Progenitor cell of endocrine pancreas (in vitro differentiated cells): ENCODE measurements around the gene SBNO1. TPM values are rescaled to one million over a fixed set of nuclear protein-coding genes. Genes with fewer than 3 reads are reported as not detected.

Source experiments
- DNase-seq: peaks from one replicate; pipeline ENCODE4 v3.0.0; 2021; ENCODE audit warnings: low spot score; ENCODE audit not compliant: unreplicated experiment
- H3K27ac Mint-ChIP-seq: 2 replicates; pipeline ENCODE4 v1.8.0; 2021; ENCODE audit warnings: mild to moderate bottlenecking, moderate library complexity, mixed read lengths
- H3K27me3 Mint-ChIP-seq: 2 replicates; pipeline ENCODE4 v1.8.0; 2021; ENCODE audit warnings: mixed read lengths
- H3K36me3 Mint-ChIP-seq: 2 replicates; pipeline ENCODE4 v1.8.0; 2022; ENCODE audit warnings: mixed read lengths; ENCODE audit not compliant: insufficient read depth
- H3K4me1 Mint-ChIP-seq: 2 replicates; pipeline ENCODE4 v1.8.0; 2021; ENCODE audit warnings: low read depth, mixed read lengths
- H3K4me3 Mint-ChIP-seq: 2 replicates; pipeline ENCODE4 v1.8.0; 2021; ENCODE audit warnings: low read depth, mild to moderate bottlenecking, moderate library complexity, mixed read lengths
- H3K9me3 Mint-ChIP-seq: 2 replicates; pipeline ENCODE4 v1.8.0; 2021; ENCODE audit warnings: low read depth, mixed read lengths
- total RNA-seq: library from RNA; stranded (reverse); gene quantifications from 2 replicates; pipeline ENCODE4 v1.2.1, GENCODE V29; 2021
- TF ChIP-seq, protein P1 (sequence below): fragments of 200-600 bp; sonication (generic); IDR thresholded peaks from one replicate; pipeline ENCODE4 v1.5.0; 2021; ENCODE audit warnings: antibody characterized with exemption, mild to moderate bottlenecking; ENCODE audit not compliant: unreplicated experiment

Gene SBNO1
- total RNA-seq, 1 donor from 2014 or later: 46.9 TPM

DNA sequence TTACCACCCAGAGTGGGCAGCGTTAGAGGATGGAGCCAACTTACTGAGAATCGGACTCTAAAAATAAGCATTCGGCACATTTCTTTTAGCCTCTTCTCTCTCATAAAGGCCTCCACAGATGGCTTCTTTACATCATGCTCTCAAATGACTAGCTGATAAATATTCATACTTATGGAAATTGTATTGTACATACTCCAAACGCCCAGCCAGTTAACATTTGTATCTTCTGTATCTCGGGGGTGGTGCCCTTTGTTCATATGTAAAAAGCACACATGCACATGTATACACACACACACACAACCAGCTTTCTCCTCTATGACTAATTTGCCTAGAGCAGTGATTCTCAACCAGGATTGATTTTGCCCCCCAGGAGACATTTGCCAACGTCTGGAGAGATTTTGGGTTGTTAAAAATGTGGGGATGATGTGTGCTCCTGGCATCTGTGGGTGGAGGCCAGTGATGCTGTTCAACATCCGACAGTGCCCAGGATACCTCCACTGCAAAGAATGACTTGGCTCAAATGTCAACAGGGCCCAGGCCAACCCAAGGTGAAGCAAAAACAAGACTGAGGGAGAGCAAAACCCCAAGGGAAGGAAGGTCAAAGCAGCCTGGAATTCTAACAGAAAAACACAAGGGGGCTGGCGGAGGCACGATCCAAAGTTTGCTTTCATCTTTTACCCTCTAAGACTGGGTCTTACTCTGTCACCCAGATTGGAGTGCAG, 77.8 kb downstream of the SBNO1 start:
- Mint-ChIP-seq H3K27ac (peak overlapping the region; percentile 26), H3K4me1 (no peaks in the 10 kb centered on the region), H3K4me3 (no peak overlapping the region), H3K36me3 (peaks cover 3% of the 10 kb centered on the region), H3K9me3 (no peaks in the 10 kb centered on the region), H3K27me3 (no peaks in the 10 kb centered on the region)
- DNase-seq: no peak
- TF ChIP-seq, protein P1, sequence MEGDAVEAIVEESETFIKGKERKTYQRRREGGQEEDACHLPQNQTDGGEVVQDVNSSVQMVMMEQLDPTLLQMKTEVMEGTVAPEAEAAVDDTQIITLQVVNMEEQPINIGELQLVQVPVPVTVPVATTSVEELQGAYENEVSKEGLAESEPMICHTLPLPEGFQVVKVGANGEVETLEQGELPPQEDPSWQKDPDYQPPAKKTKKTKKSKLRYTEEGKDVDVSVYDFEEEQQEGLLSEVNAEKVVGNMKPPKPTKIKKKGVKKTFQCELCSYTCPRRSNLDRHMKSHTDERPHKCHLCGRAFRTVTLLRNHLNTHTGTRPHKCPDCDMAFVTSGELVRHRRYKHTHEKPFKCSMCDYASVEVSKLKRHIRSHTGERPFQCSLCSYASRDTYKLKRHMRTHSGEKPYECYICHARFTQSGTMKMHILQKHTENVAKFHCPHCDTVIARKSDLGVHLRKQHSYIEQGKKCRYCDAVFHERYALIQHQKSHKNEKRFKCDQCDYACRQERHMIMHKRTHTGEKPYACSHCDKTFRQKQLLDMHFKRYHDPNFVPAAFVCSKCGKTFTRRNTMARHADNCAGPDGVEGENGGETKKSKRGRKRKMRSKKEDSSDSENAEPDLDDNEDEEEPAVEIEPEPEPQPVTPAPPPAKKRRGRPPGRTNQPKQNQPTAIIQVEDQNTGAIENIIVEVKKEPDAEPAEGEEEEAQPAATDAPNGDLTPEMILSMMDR: no peak

DNA sequence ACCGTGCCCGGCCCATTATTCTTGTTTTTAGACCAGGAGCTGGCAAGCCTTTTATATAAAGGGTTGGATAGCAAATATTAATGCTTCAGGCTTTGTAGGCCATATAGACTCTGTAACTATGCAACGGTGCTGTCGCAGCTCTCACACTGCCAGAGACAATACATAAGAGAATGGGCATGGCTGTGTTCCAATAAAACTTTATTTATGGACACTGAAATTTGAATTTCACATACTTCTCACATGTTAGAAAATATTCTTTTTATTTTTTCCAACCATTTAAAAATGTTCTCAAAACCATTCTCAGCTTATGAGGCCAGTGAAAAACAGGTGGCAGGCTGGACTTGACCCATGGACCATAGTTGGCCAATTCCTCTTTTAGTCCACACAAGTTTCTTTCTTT, 80.0 kb downstream of the SBNO1 start:
- Mint-ChIP-seq H3K27me3 (no peaks in the 10 kb centered on the region), H3K9me3 (no peaks in the 10 kb centered on the region), H3K4me1 (no peaks in the 10 kb centered on the region), H3K36me3 (peaks cover 3% of the 10 kb centered on the region), H3K27ac (no peak overlapping the region), H3K4me3 (no peak overlapping the region)
- DNase-seq: no peak
- TF ChIP-seq, protein P1: no peak

DNA sequence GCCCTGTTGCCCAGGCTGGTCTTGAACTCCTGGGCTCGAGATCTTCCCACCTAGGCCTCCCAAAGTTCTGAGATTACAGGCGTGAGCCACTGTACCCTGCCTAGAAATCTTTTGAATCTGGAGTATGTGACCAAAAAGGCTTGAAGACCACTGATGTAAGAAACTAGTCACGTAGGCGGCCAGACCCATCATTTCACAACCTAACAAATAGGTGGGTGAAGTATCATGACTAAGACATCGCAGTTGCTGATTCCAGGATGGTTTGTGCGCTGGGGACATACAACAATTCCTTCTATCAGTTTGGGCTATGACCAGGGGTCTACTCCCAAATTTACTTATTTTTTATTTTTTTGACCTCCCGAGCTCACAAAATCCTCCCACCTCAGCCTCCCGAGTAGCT, 81.2 kb downstream of the SBNO1 start:
- TF ChIP-seq, protein P1: no peak
- Mint-ChIP-seq H3K27me3 (no peaks in the 10 kb centered on the region), H3K27ac (no peak overlapping the region), H3K4me3 (no peak overlapping the region), H3K36me3 (no peaks in the 10 kb centered on the region), H3K4me1 (no peaks in the 10 kb centered on the region), H3K9me3 (no peaks in the 10 kb centered on the region)
- no peak for DNase-seq

DNA sequence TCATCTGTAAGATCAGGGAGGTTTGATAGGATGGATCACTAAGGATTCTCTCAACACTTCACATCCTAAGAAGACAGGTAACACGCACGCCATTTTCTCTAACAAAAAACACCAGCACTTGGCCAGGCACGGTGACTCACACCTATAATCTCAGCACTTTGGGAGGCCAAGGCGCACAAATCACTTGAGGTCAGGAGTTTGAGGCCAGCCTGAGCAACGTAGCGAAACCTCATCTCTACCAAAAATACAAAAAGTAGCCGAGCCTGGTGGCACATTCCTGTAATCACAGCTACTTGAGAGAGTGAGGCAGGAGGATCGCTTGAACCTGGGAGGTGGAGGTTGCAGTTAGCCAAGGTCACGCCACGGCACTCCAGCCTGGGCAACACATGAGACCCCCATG, 82.5 kb downstream of the SBNO1 start:
- no peaks in the 10 kb centered on the region for H3K27me3 Mint-ChIP-seq
- no peaks in the 10 kb centered on the region for H3K9me3 Mint-ChIP-seq
- no peaks in the 10 kb centered on the region for H3K4me1 Mint-ChIP-seq
- DNase-seq: no peak
- H3K4me3 Mint-ChIP-seq: no peak overlapping the region
- H3K27ac Mint-ChIP-seq: no peak overlapping the region
- H3K36me3 Mint-ChIP-seq: no peaks in the 10 kb centered on the region
- TF ChIP-seq, protein P1: no peak

DNA sequence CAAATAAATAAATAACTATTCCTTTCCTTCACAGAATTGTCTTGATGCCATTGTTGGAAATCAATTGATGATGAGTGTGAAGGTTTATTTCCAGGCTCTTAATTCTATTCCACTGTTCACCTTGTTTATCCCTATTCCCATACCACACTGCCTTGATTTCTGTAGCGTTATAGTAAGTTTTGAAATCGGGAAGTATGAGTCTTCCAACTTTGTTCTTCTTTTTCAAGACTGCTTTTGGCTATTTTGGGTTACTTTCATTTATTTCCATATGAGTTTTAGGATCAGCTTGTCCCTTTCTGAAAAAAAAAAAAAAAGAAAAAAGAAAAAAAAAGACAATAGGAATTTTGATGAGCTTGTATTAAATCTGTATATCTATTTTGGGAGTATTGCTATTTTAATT, 83.7 kb downstream of the SBNO1 start:
- H3K27ac Mint-ChIP-seq: no peak overlapping the region
- no peaks in the 10 kb centered on the region for H3K36me3 Mint-ChIP-seq
- no peak overlapping the region for H3K4me3 Mint-ChIP-seq
- TF ChIP-seq, protein P1: no peak
- no peaks in the 10 kb centered on the region for H3K4me1 Mint-ChIP-seq
- DNase-seq: no peak
- no peaks in the 10 kb centered on the region for H3K9me3 Mint-ChIP-seq
- H3K27me3 Mint-ChIP-seq: no peaks in the 10 kb centered on the region
